ENCODE results near the gene DDX10. TPM values are rescaled to one million over a fixed set of nuclear protein-coding genes. Genes with fewer than 3 reads are reported as not detected.
"Not testable (repeated sequence)": the region's sequence is repeated elsewhere in the genome, so short reads cannot be mapped to it uniquely, and the experiment has no call there.

The DDX10 gene
- total and polyA plus RNA-seq, 9 donors: 19.7 to 33.1 (median 24.2) TPM

- Histone ChIP-seq H3K4me1 (ENCODE audit: control insufficient read depth, insufficient read depth, low read length) (peaks cover 5% of the 10 kb centered on the region), H3K9me3 (replicated peaks; ENCODE audit: control insufficient read depth, low read depth, low read length) (no peaks in the 10 kb centered on the region), H3K36me3 (ENCODE audit: control insufficient read depth, insufficient read depth, low read length) (no peaks in the 10 kb centered on the region), H3K27me3 (ENCODE audit: control insufficient read depth, insufficient read depth, low read length) (no peaks in the 10 kb centered on the region), H3K27ac (ENCODE audit: low read length) (no peak overlapping the region), H3K4me3 (ENCODE audit: low read length) (no peak overlapping the region)
- WGBS (ENCODE audit: insufficient coverage): 17% methylated on average over 1 of the region's 2 CpGs
- peak; percentile 14 for DNase-seq
Measured at GRCh38 chr11:108805030-108805429, 140.2 kb downstream of the DDX10 start.

GRCh38 chr11:108807262-108807661 is 142.4 kb downstream of the DDX10 start:
- H3K27ac ChIP-seq (ENCODE audit: low read length): no peak overlapping the region
- no peaks in the 10 kb centered on the region for H3K27me3 ChIP-seq (ENCODE audit: control insufficient read depth, insufficient read depth, low read length)
- 90% methylated on average over 2 of the region's 2 CpGs for WGBS (ENCODE audit: insufficient coverage)
- no peaks in the 10 kb centered on the region for H3K36me3 ChIP-seq (ENCODE audit: control insufficient read depth, insufficient read depth, low read length)
- no peak overlapping the region for H3K4me3 ChIP-seq (ENCODE audit: low read length)
- H3K9me3 ChIP-seq (replicated peaks; ENCODE audit: control insufficient read depth, low read depth, low read length): no peaks in the 10 kb centered on the region
- DNase-seq: no peak
- peaks cover 5% of the 10 kb centered on the region for H3K4me1 ChIP-seq (ENCODE audit: control insufficient read depth, insufficient read depth, low read length)

GRCh38 chr11:108813086-108813485 is 148.2 kb downstream of the DDX10 start:
- Histone ChIP-seq H3K4me1 (ENCODE audit: control insufficient read depth, insufficient read depth, low read length) (no peaks in the 10 kb centered on the region), H3K4me3 (ENCODE audit: low read length) (no peak overlapping the region), H3K27me3 (ENCODE audit: control insufficient read depth, insufficient read depth, low read length) (no peaks in the 10 kb centered on the region), H3K36me3 (ENCODE audit: control insufficient read depth, insufficient read depth, low read length) (no peaks in the 10 kb centered on the region), H3K9me3 (replicated peaks; ENCODE audit: control insufficient read depth, low read depth, low read length) (no peaks in the 10 kb centered on the region), H3K27ac (ENCODE audit: low read length) (no peak overlapping the region)
- no peak for DNase-seq
- WGBS (ENCODE audit: insufficient coverage): no CpG with 5 or more reads among the region's 2 CpGs

- DNase-seq: no peak
- no peaks in the 10 kb centered on the region for H3K4me1 ChIP-seq (ENCODE audit: control insufficient read depth, insufficient read depth, low read length)
- no peak overlapping the region for H3K27ac ChIP-seq (ENCODE audit: low read length)
- no peaks in the 10 kb centered on the region for H3K36me3 ChIP-seq (ENCODE audit: control insufficient read depth, insufficient read depth, low read length)
- H3K4me3 ChIP-seq (ENCODE audit: low read length): no peak overlapping the region
- H3K27me3 ChIP-seq (ENCODE audit: control insufficient read depth, insufficient read depth, low read length): no peaks in the 10 kb centered on the region
- WGBS (ENCODE audit: insufficient coverage): no CpG with 5 or more reads among the region's 5 CpGs
- no peaks in the 10 kb centered on the region for H3K9me3 ChIP-seq (replicated peaks; ENCODE audit: control insufficient read depth, low read depth, low read length)
Measured at GRCh38 chr11:108817976-108818375, 153.1 kb downstream of the DDX10 start.

- Histone ChIP-seq H3K4me3 (ENCODE audit: low read length) (no peak overlapping the region), H3K27me3 (ENCODE audit: control insufficient read depth, insufficient read depth, low read length) (no peaks in the 10 kb centered on the region), H3K4me1 (ENCODE audit: control insufficient read depth, insufficient read depth, low read length) (no peaks in the 10 kb centered on the region), H3K36me3 (ENCODE audit: control insufficient read depth, insufficient read depth, low read length) (no peaks in the 10 kb centered on the region), H3K27ac (ENCODE audit: low read length) (no peak overlapping the region), H3K9me3 (replicated peaks; ENCODE audit: control insufficient read depth, low read depth, low read length) (no peaks in the 10 kb centered on the region)
- DNase-seq: no peak
- no CpG with 5 or more reads among the region's 1 CpG for WGBS (ENCODE audit: insufficient coverage)
Measured at GRCh38 chr11:108818971-108819370, 154.1 kb downstream of the DDX10 start.

- H3K4me1 ChIP-seq (ENCODE audit: control insufficient read depth, insufficient read depth, low read length): no peaks in the 10 kb centered on the region
- no peak for DNase-seq
- H3K36me3 ChIP-seq (ENCODE audit: control insufficient read depth, insufficient read depth, low read length): no peaks in the 10 kb centered on the region
- no CpG with 5 or more reads among the region's 2 CpGs for WGBS (ENCODE audit: insufficient coverage)
- no peak overlapping the region for H3K27ac ChIP-seq (ENCODE audit: low read length)
- no peaks in the 10 kb centered on the region for H3K9me3 ChIP-seq (replicated peaks; ENCODE audit: control insufficient read depth, low read depth, low read length)
- no peak overlapping the region for H3K4me3 ChIP-seq (ENCODE audit: low read length)
- no peaks in the 10 kb centered on the region for H3K27me3 ChIP-seq (ENCODE audit: control insufficient read depth, insufficient read depth, low read length)
Measured at GRCh38 chr11:108819957-108820356, 155.1 kb downstream of the DDX10 start.

GRCh38 chr11:108823960-108824359 is 159.1 kb downstream of the DDX10 start:
- WGBS (ENCODE audit: insufficient coverage): 97% methylated on average over 3 of the region's 11 CpGs
- DNase-seq; H3K4me3 ChIP-seq (ENCODE audit: low read length); H3K36me3 ChIP-seq (ENCODE audit: control insufficient read depth, insufficient read depth, low read length); H3K4me1 ChIP-seq (ENCODE audit: control insufficient read depth, insufficient read depth, low read length); H3K27ac ChIP-seq (ENCODE audit: low read length); H3K27me3 ChIP-seq (ENCODE audit: control insufficient read depth, insufficient read depth, low read length); H3K9me3 ChIP-seq (replicated peaks; ENCODE audit: control insufficient read depth, low read depth, low read length): not testable (repeated sequence)

- Histone ChIP-seq H3K4me1 (ENCODE audit: control insufficient read depth, insufficient read depth, low read length) (no peaks in the 10 kb centered on the region), H3K36me3 (ENCODE audit: control insufficient read depth, insufficient read depth, low read length) (no peaks in the 10 kb centered on the region), H3K4me3 (ENCODE audit: low read length) (no peak overlapping the region), H3K27me3 (ENCODE audit: control insufficient read depth, insufficient read depth, low read length) (no peaks in the 10 kb centered on the region), H3K9me3 (replicated peaks; ENCODE audit: control insufficient read depth, low read depth, low read length) (peaks cover 2% of the 10 kb centered on the region), H3K27ac (ENCODE audit: low read length) (no peak overlapping the region)
- WGBS (ENCODE audit: insufficient coverage): no CpG with 5 or more reads among the region's 3 CpGs
- peak; percentile 11 for DNase-seq
Measured at GRCh38 chr11:108824545-108824944, 159.7 kb downstream of the DDX10 start.

- Histone ChIP-seq H3K36me3 (ENCODE audit: control insufficient read depth, insufficient read depth, low read length) (no peaks in the 10 kb centered on the region), H3K27me3 (ENCODE audit: control insufficient read depth, insufficient read depth, low read length) (no peaks in the 10 kb centered on the region), H3K4me3 (ENCODE audit: low read length) (no peak overlapping the region), H3K27ac (ENCODE audit: low read length) (no peak overlapping the region), H3K9me3 (replicated peaks; ENCODE audit: control insufficient read depth, low read depth, low read length) (peaks cover 2% of the 10 kb centered on the region), H3K4me1 (ENCODE audit: control insufficient read depth, insufficient read depth, low read length) (no peaks in the 10 kb centered on the region)
- DNase-seq: no peak
- no CpG with 5 or more reads among the region's 1 CpG for WGBS (ENCODE audit: insufficient coverage)
Measured at GRCh38 chr11:108825381-108825780, 160.5 kb downstream of the DDX10 start.

GRCh38 chr11:108826136-108826535 is 161.3 kb downstream of the DDX10 start:
- no peak for DNase-seq
- Histone ChIP-seq H3K9me3 (replicated peaks; ENCODE audit: control insufficient read depth, low read depth, low read length) (peaks cover 2% of the 10 kb centered on the region), H3K4me1 (ENCODE audit: control insufficient read depth, insufficient read depth, low read length) (no peaks in the 10 kb centered on the region), H3K27ac (ENCODE audit: low read length) (no peak overlapping the region), H3K27me3 (ENCODE audit: control insufficient read depth, insufficient read depth, low read length) (no peaks in the 10 kb centered on the region), H3K4me3 (ENCODE audit: low read length) (no peak overlapping the region), H3K36me3 (ENCODE audit: control insufficient read depth, insufficient read depth, low read length) (no peaks in the 10 kb centered on the region)
- 100% methylated on average over 1 of the region's 2 CpGs for WGBS (ENCODE audit: insufficient coverage)

- Histone ChIP-seq H3K4me1 (ENCODE audit: control insufficient read depth, insufficient read depth, low read length) (no peaks in the 10 kb centered on the region), H3K9me3 (replicated peaks; ENCODE audit: control insufficient read depth, low read depth, low read length) (no peaks in the 10 kb centered on the region), H3K4me3 (ENCODE audit: low read length) (no peak overlapping the region), H3K27ac (ENCODE audit: low read length) (no peak overlapping the region), H3K36me3 (ENCODE audit: control insufficient read depth, insufficient read depth, low read length) (no peaks in the 10 kb centered on the region), H3K27me3 (ENCODE audit: control insufficient read depth, insufficient read depth, low read length) (no peaks in the 10 kb centered on the region)
- 93% methylated on average over 5 of the region's 7 CpGs for WGBS (ENCODE audit: insufficient coverage)
- DNase-seq: no peak
Measured at GRCh38 chr11:108835624-108836023, 170.8 kb downstream of the DDX10 start.
